ENCODE results near the gene TBR1.
A peak's percentile ranks its signal among the peaks of the same experiment; 100 is the strongest.

Gene TBR1

DNA sequence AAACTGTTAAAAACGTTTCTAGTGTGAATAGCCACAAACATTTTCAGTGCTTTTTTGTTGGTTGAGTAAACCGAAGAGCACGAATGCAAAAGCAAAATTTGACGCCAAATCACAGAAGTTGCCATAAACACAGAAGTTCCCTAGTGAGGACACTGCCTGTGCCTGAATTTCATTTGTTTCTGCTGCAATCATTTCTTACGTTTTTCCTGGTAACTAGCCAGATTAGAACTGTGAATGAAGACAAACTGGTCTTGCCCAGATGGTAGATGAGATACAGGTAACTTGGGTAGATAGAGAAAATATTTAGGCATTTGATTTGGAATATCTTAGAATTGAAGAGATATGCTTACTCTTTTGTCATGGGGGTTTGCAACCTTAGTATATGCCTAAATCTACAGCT lies 9.8 kb upstream of the TBR1 start:
- TF ChIP-seq, protein P1, sequence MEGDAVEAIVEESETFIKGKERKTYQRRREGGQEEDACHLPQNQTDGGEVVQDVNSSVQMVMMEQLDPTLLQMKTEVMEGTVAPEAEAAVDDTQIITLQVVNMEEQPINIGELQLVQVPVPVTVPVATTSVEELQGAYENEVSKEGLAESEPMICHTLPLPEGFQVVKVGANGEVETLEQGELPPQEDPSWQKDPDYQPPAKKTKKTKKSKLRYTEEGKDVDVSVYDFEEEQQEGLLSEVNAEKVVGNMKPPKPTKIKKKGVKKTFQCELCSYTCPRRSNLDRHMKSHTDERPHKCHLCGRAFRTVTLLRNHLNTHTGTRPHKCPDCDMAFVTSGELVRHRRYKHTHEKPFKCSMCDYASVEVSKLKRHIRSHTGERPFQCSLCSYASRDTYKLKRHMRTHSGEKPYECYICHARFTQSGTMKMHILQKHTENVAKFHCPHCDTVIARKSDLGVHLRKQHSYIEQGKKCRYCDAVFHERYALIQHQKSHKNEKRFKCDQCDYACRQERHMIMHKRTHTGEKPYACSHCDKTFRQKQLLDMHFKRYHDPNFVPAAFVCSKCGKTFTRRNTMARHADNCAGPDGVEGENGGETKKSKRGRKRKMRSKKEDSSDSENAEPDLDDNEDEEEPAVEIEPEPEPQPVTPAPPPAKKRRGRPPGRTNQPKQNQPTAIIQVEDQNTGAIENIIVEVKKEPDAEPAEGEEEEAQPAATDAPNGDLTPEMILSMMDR (IDR thresholded peaks at IDR 0.05; ENCODE audit: insufficient read depth, low read length, poor library complexity, severe bottlenecking) = no peak
- DNase-seq (ENCODE audit: extremely low read depth, insufficient read length) = no peak
- Histone ChIP-seq H3K36me3 (ENCODE audit: control insufficient read depth, insufficient read depth, low read length) (peaks cover 6% of the 10 kb centered on the region), H3K27me3 (replicated peaks; ENCODE audit: control insufficient read depth, insufficient read depth, low read length) (no peaks in the 10 kb centered on the region), H3K4me3 (replicated peaks; ENCODE audit: low read depth, low read length) (no peak overlapping the region)

DNA sequence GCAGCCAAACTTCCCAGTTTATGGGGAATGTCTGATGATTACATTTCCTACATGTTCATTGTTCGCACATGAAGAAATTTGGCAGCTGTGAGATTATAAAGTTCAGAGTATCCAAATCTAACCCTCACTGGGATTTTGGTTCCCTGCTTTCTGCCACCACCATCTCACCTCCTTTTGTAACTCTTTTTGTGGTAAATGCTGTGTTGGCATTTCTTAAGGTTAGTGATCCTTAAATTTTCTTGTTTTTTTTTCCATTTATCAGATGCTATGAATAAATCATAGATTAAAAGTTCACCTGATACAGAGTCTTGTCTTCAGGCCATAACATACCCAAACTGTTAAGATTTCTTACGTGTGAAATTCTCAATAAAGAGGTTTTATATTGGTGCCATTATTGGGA lies 8.5 kb upstream of the TBR1 start:
- Histone ChIP-seq H3K27me3 (replicated peaks; ENCODE audit: control insufficient read depth, insufficient read depth, low read length) (no peaks in the 10 kb centered on the region), H3K4me3 (replicated peaks; ENCODE audit: low read depth, low read length) (no peak overlapping the region), H3K36me3 (ENCODE audit: control insufficient read depth, insufficient read depth, low read length) (peaks cover 2% of the 10 kb centered on the region)
- TF ChIP-seq, protein P1 (IDR thresholded peaks at IDR 0.05; ENCODE audit: insufficient read depth, low read length, poor library complexity, severe bottlenecking) = no peak
- no peak for DNase-seq (ENCODE audit: extremely low read depth, insufficient read length)

DNA sequence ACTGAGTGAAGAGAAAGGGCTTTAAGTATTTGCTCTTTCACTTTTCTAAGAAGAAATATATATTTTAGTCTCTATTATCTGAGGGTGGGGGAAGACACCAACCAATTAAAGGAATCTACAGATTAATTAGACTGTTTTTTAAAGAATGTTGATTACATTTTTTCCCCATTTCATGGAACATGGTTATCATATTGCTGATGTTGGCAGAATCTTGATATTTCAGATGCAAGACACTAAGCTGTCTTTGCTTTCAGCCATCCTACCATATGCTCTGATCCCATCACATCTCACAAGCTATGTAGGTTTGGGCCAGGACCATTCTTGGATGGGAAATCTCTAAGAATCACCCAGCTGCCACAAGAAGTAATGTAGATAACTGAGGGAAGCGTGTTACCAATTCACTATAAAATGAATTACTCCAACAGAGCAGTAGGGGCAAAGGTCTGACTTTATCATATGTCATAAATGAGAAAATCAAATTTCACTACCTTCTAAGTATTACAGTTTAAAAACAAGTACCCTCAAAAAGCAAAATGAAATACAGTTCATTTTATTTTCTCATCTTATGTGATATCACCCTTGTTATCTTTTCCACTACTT lies 6.7 kb upstream of the TBR1 start:
- H3K36me3 ChIP-seq (ENCODE audit: control insufficient read depth, insufficient read depth, low read length) = peaks cover 2% of the 10 kb centered on the region
- no peak overlapping the region for H3K4me3 ChIP-seq (replicated peaks; ENCODE audit: low read depth, low read length)
- no peaks in the 10 kb centered on the region for H3K27me3 ChIP-seq (replicated peaks; ENCODE audit: control insufficient read depth, insufficient read depth, low read length)
- no peak for DNase-seq (ENCODE audit: extremely low read depth, insufficient read length)
- TF ChIP-seq, protein P1 (IDR thresholded peaks at IDR 0.05; ENCODE audit: insufficient read depth, low read length, poor library complexity, severe bottlenecking) = no peak

DNA sequence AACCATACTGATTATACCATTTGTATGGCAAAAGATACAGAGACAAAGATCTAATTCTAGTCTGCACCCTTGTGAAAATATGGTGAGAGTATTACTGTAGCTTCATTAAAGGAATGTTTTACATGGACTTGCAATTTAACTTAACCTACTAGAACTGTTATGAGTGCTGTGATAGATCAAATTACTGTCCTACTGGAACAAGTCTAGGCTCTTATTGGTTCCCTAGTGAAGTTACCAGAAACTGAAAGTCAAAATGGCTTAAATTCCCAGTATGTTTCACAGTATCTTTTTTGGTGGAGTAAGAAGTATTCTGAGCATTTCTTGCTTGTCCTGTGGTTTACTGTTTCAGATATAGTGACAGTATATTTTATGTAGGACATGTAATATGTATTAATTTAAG lies 3.8 kb upstream of the TBR1 start:
- TF ChIP-seq, protein P1 (IDR thresholded peaks at IDR 0.05; ENCODE audit: insufficient read depth, low read length, poor library complexity, severe bottlenecking) = no peak
- no peak overlapping the region for H3K4me3 ChIP-seq (replicated peaks; ENCODE audit: low read depth, low read length)
- DNase-seq (ENCODE audit: extremely low read depth, insufficient read length) = no peak
- H3K36me3 ChIP-seq (ENCODE audit: control insufficient read depth, insufficient read depth, low read length) = peaks cover 2% of the 10 kb centered on the region; the same call in 1 of the 2 replicates
- peaks cover 3% of the 10 kb centered on the region for H3K27me3 ChIP-seq (replicated peaks; ENCODE audit: control insufficient read depth, insufficient read depth, low read length)

GRCh38 chr2:161414042-161415033 lies 1.8 kb upstream of the TBR1 start:
- peak overlapping the region; percentile 51 for H3K4me3 ChIP-seq (replicated peaks; ENCODE audit: low read depth, low read length)
- DNase-seq (ENCODE audit: extremely low read depth, insufficient read length) = no peak
- H3K36me3 ChIP-seq (ENCODE audit: control insufficient read depth, insufficient read depth, low read length) = no peaks in the 10 kb centered on the region
- peaks cover 3% of the 10 kb centered on the region for H3K27me3 ChIP-seq (replicated peaks; ENCODE audit: control insufficient read depth, insufficient read depth, low read length)
- TF ChIP-seq, protein P1 (IDR thresholded peaks at IDR 0.05; ENCODE audit: insufficient read depth, low read length, poor library complexity, severe bottlenecking) = peak; percentile 14

All from GM06990 (cell line).